Breast epithelium (tissue), 4 donors: ENCODE results near the gene PABPC1L2B. TPM values are rescaled to one million over a fixed set of nuclear protein-coding genes. Genes with fewer than 3 reads are reported as not detected.
"Not testable (repeated sequence)": the region's sequence is repeated elsewhere in the genome, so short reads cannot be mapped to it uniquely, and the experiment has no call there.

Source experiments
- DNase-seq, 2 donors: peaks; one replicate each; pipeline ENCODE4 v3.0.0-alpha.2; 2019; ENCODE audit warnings: low spot score in 2 of 2
- H3K27ac ChIP-seq, 2 donors: fragments of 200-600 bp; sonication (generic) in 1 of 2; one replicate each; pipeline ENCODE4 v1.5.1; 2016 to 2019; ENCODE audit warnings: mild to moderate bottlenecking in 1 of 2
- H3K27me3 ChIP-seq, 2 donors: fragments of 200-600 bp; sonication (generic) in 1 of 2; one replicate each; pipeline versions ENCODE4 v1.5.1 to v1.6.0; 2017 to 2019; ENCODE audit warnings: control low read depth in 1 of 2, mild to moderate bottlenecking in 1 of 2
- H3K36me3 ChIP-seq: fragments of 200-600 bp; one replicate; pipeline ENCODE4 v1.5.1; 2019
- H3K4me1 ChIP-seq, 2 donors: fragments of 200-600 bp; sonication (generic); one replicate each; pipeline ENCODE4 v1.5.1; 2016 to 2019; ENCODE audit warnings: control low read depth in 1 of 2
- H3K4me3 ChIP-seq, 3 donors: fragments of 200-600 bp; sonication (generic); 1 replicate in 2 of 3; 2 replicates in 1 of 3; pipeline ENCODE4 v1.5.1; 2016 to 2019; ENCODE audit warnings: mild to moderate bottlenecking in 3 of 3, moderate library complexity in 2 of 3
- H3K9me3 ChIP-seq, 2 donors: fragments of 200-600 bp; sonication (generic) in 1 of 2; one replicate each; pipeline ENCODE4 v1.5.1; 2016 to 2019; ENCODE audit warnings: control low read depth in 1 of 2
- CTCF ChIP-seq, 3 donors: fragments of 450-650 bp; IDR thresholded peaks; one replicate each; pipeline ENCODE4 v1.5.1; 2016 to 2017; ENCODE audit warnings: antibody characterized with exemption in 3 of 3, mild to moderate bottlenecking in 3 of 3, moderate library complexity in 3 of 3
- POLR2A ChIP-seq: fragments of 450-650 bp; IDR thresholded peaks from one replicate; pipeline ENCODE4 v1.6.1; 2016; ENCODE audit warnings: antibody characterized with exemption, mild to moderate bottlenecking, moderate library complexity
- POLR2AphosphoS5 ChIP-seq, 3 donors: sonication (generic); formaldehyde crosslinking; IDR thresholded peaks; one replicate each; pipeline ENCODE4 v1.6.1; 2017; ENCODE audit warnings: antibody characterized with exemption in 3 of 3
- intact Hi-C: fragments of 100-400 bp; cut with DNase I; formaldehyde crosslinking; loops from one replicate; pipeline ENCODE4 v1.15.1; 2023; ENCODE audit warnings: low total_unique reads
- total RNA-seq, 3 donors: library from RNA; depleted of rRNA; stranded (reverse); fragments of >200 nt; gene quantifications; one replicate each; pipeline ENCODE4 v1.1.0, GENCODE V29; 2016

PABPC1L2B gene
- total RNA-seq: not detected

GRCh38 chrX:73002733-73003132, at the start of gene PABPC1L2B:
TSS of gene PABPC1L2B (plus strand) at chrX:73002939. CDS start at chrX:73003643, 704 bp downstream.
- H3K9me3 ChIP-seq, intact Hi-C loops, DNase-seq, H3K27ac ChIP-seq, H3K4me1 ChIP-seq, H3K4me3 ChIP-seq, H3K36me3 ChIP-seq: not testable (repeated sequence)
- H3K27me3 ChIP-seq: peaks cover 0 to 18% of the 10 kb centered on the region in 2 donors

GRCh38 chrX:72959971-72960370, 42.8 kb upstream of the PABPC1L2B start:
- H3K9me3 ChIP-seq, H3K36me3 ChIP-seq, H3K27ac ChIP-seq, DNase-seq, intact Hi-C loops, H3K4me3 ChIP-seq, H3K27me3 ChIP-seq, H3K4me1 ChIP-seq: not testable (repeated sequence)

- H3K36me3 ChIP-seq, H3K9me3 ChIP-seq, H3K4me3 ChIP-seq, DNase-seq, H3K27ac ChIP-seq, H3K4me1 ChIP-seq, H3K27me3 ChIP-seq, intact Hi-C loops: not testable (repeated sequence)
Measured at GRCh38 chrX:72971859-72972258, 30.9 kb upstream of the PABPC1L2B start.

GRCh38 chrX:72974885-72975284, 27.9 kb upstream of the PABPC1L2B start:
- intact Hi-C loops, H3K4me3 ChIP-seq, H3K9me3 ChIP-seq: not testable (repeated sequence)

GRCh38 chrX:72980894-72981469, 21.8 kb upstream of the PABPC1L2B start:
- peaks cover 0 to 13% of the 10 kb centered on the region in 2 donors for H3K9me3 ChIP-seq
- H3K4me3 ChIP-seq, H3K27me3 ChIP-seq, DNase-seq, H3K4me1 ChIP-seq, H3K36me3 ChIP-seq, H3K27ac ChIP-seq, intact Hi-C loops: not testable (repeated sequence)

More at GRCh38 chrX:72974885-72975284, 27.9 kb upstream of the PABPC1L2B start:
- H3K27ac ChIP-seq, H3K36me3 ChIP-seq, H3K4me1 ChIP-seq, H3K27me3 ChIP-seq, DNase-seq: not testable (repeated sequence)

- DNase-seq, H3K36me3 ChIP-seq, H3K4me3 ChIP-seq, H3K4me1 ChIP-seq, H3K27ac ChIP-seq, H3K9me3 ChIP-seq, intact Hi-C loops: not testable (repeated sequence)
- peaks cover 0 to 18% of the 10 kb centered on the region in 2 donors for H3K27me3 ChIP-seq
Measured at GRCh38 chrX:73004032-73004431, 1.3 kb downstream of the PABPC1L2B start.

GRCh38 chrX:73021361-73022092, 18.8 kb downstream of the PABPC1L2B start:
- peaks cover 9 to 30% of the 10 kb centered on the region in 2 donors for H3K9me3 ChIP-seq
- TF ChIP-seq POLR2A (no peak), POLR2AphosphoS5 (IDR thresholded peaks at IDR 0.05) (no peak)
- no peaks in the 10 kb centered on the region for H3K36me3 ChIP-seq
- DNase-seq: no peak
- no peaks in the 10 kb centered on the region for H3K4me1 ChIP-seq
- no peak overlapping the region for H3K4me3 ChIP-seq
- peaks cover 0 to 6% of the 10 kb centered on the region in 2 donors for H3K27me3 ChIP-seq
- H3K27ac ChIP-seq: no peak overlapping the region
- intact Hi-C loops: no loop called here

- intact Hi-C loops, DNase-seq, H3K27ac ChIP-seq, H3K36me3 ChIP-seq, H3K27me3 ChIP-seq, H3K4me3 ChIP-seq, H3K4me1 ChIP-seq: not testable (repeated sequence)
- peaks cover 9 to 30% of the 10 kb centered on the region in 2 donors for H3K9me3 ChIP-seq
Measured at GRCh38 chrX:73022093-73022445, 19.3 kb downstream of the PABPC1L2B start.

GRCh38 chrX:73028876-73029275, 26.1 kb downstream of the PABPC1L2B start:
- no peak for DNase-seq
- H3K4me3 ChIP-seq: no peak overlapping the region
- H3K4me1 ChIP-seq: no peaks in the 10 kb centered on the region
- TF ChIP-seq CTCF (IDR thresholded peaks at IDR 0.05): no peak
- TF ChIP-seq POLR2A: no peak
- H3K27me3 ChIP-seq: peaks cover 0 to 13% of the 10 kb centered on the region in 2 donors
- H3K36me3 ChIP-seq: no peaks in the 10 kb centered on the region
- intact Hi-C loops: no loop called here
- H3K9me3 ChIP-seq: peaks cover 8 to 21% of the 10 kb centered on the region in 2 donors
- no peak overlapping the region for H3K27ac ChIP-seq

Other genes starting within 250 kb of the PABPC1L2B start
- gene DMRTC1B, start 226.0 kb upstream of the PABPC1L2B start, total RNA-seq: 1 to 10 TPM in 1 of 3 donors, not detected in 2; 2.0 TPM
- gene FAM236B, start 220.3 kb upstream of the PABPC1L2B start, total RNA-seq: not detected
- gene FAM236D, start 194.7 kb upstream of the PABPC1L2B start, total RNA-seq: not detected
- not detected for gene FAM236C, start 90.3 kb upstream of the PABPC1L2B start, total RNA-seq
- gene FAM236A, start 64.7 kb upstream of the PABPC1L2B start, total RNA-seq: not detected
- not detected for gene DMRTC1, start 59.1 kb upstream of the PABPC1L2B start, total RNA-seq
- gene PABPC1L2A, start 76.6 kb downstream of the PABPC1L2B start, total RNA-seq: not detected
- 1 to 10 TPM in 2 of 3 donors, under 1 TPM in 1; 0.48 to 5.3 (median 2.6) TPM for gene NAP1L2, start 211.9 kb downstream of the PABPC1L2B start, total RNA-seq